Natural killer cell (primary cell): Measurements from ENCODE around the gene IL21. TPM values are rescaled to one million over a fixed set of nuclear protein-coding genes. Genes with fewer than 3 reads are reported as not detected.

Source experiments
- ATAC-seq, 3 donors: fragments of 150-1000 bp in 2 of 3; fragments of 200-7000 bp in 1 of 3; cut with Tn5 transposase; 1 replicate in 1 of 3; 2 replicates in 2 of 3; pipeline ENCODE4 v1.10.0; 2021; ENCODE audit warnings: mild to moderate bottlenecking in 2 of 3, moderate library complexity in 2 of 3
- DNase-seq, 2 donors: peaks; one replicate each; pipeline versions ENCODE4 v3.0.0 to v3.0.0-alpha.2; 2013 to 2021; ENCODE audit warnings: mixed read lengths in 1 of 2
- H3K27ac ChIP-seq: one replicate; pipeline ENCODE4 v1.5.1; 2013; ENCODE audit warnings: mild to moderate bottlenecking, low read length
- H3K27me3 ChIP-seq: one replicate; pipeline ENCODE4 v1.6.1; 2013; ENCODE audit warnings: low read length; ENCODE audit not compliant: control insufficient read depth, insufficient read depth
- H3K36me3 ChIP-seq: one replicate; pipeline ENCODE4 v1.6.1; 2013; ENCODE audit warnings: low read length; ENCODE audit not compliant: control insufficient read depth, insufficient read depth
- H3K4me1 ChIP-seq: one replicate; pipeline ENCODE4 v1.6.1; 2013; ENCODE audit warnings: low read length; ENCODE audit not compliant: control insufficient read depth, insufficient read depth
- H3K4me3 ChIP-seq: one replicate; pipeline ENCODE4 v1.5.1; 2013; ENCODE audit warnings: low read length
- H3K9me3 ChIP-seq: one replicate; pipeline ENCODE4 v1.6.1; 2013; ENCODE audit warnings: low read length; ENCODE audit not compliant: control insufficient read depth, insufficient read depth
- H3K27ac Mint-ChIP-seq, 2 donors: one replicate each; pipeline ENCODE4 v1.8.0; 2022; ENCODE audit warnings: mild to moderate bottlenecking in 2 of 2, mixed read lengths in 2 of 2, moderate library complexity in 1 of 2
- H3K27me3 Mint-ChIP-seq, 2 donors: one replicate each; pipeline ENCODE4 v1.8.0; 2022; ENCODE audit warnings: low read depth in 2 of 2, mixed read lengths in 2 of 2
- H3K36me3 Mint-ChIP-seq: one replicate; pipeline ENCODE4 v1.8.0; 2022; ENCODE audit warnings: mixed read lengths
- H3K4me1 Mint-ChIP-seq, 2 donors: one replicate each; pipeline ENCODE4 v1.8.0; 2022; ENCODE audit warnings: mixed read lengths in 2 of 2
- H3K4me3 Mint-ChIP-seq: one replicate; pipeline ENCODE4 v1.8.0; 2022; ENCODE audit warnings: mild to moderate bottlenecking, moderate library complexity, mixed read lengths
- H3K9me3 Mint-ChIP-seq, 2 donors: one replicate each; pipeline ENCODE4 v1.8.0; 2022; ENCODE audit warnings: mixed read lengths in 2 of 2
- CTCF ChIP-seq: fragments of 200-600 bp; IDR thresholded peaks from one replicate; pipeline ENCODE4 v1.8.0; 2022; ENCODE audit warnings: antibody characterized with exemption
- WGBS: methylation state at CpG from one replicate; pipeline ENCODE4 v1.1.7; 2013; ENCODE audit warnings: missing lambda C conversion rate; ENCODE audit not compliant: insufficient coverage; 5-methylcytosine and 5-hydroxymethylcytosine counted together
- intact Hi-C: fragments of 100-400 bp; cut with micrococcal nuclease; formaldehyde crosslinking; loops from one replicate; pipeline ENCODE4 v1.14.2; 2022
- total RNA-seq, 4 donors: library from RNA; stranded (reverse); fragments of 120-200 nt in 1 of 4; gene quantifications; one replicate each; pipeline versions ENCODE4 v1.2.3 to v1.2.4, GENCODE V29; 2013 to 2022

The IL21 gene
- total RNA-seq, 3 donors from 2014 or later (not counting 1 experiment from before 2014, with no cell fraction given) = not detected

- Histone ChIP-seq H3K27ac (no peak overlapping the region), H3K27me3 (no peaks in the 10 kb centered on the region), H3K36me3 (no peaks in the 10 kb centered on the region), H3K4me3 (no peak overlapping the region), H3K4me1 (no peaks in the 10 kb centered on the region), H3K9me3 (no peaks in the 10 kb centered on the region)
- no peak for TF ChIP-seq CTCF
- Mint-ChIP-seq H3K27ac (no peak overlapping the region), H3K27me3 (peaks cover 0 to 10% of the 10 kb centered on the region in 2 donors), H3K4me1 (no peaks in the 10 kb centered on the region), H3K4me3 (no peak overlapping the region), H3K9me3 (no peaks in the 10 kb centered on the region), H3K36me3 (no peaks in the 10 kb centered on the region)
- ATAC-seq = no peak
- intact Hi-C loops = no loop called here
- 81% methylated on average over 2 of the region's 3 CpGs for WGBS
- no peak for DNase-seq
These were observed 8.3 kb downstream of the IL21 start for GRCh38 chr4:122612540-122612939.

GRCh38 chr4:122606364-122607043, 14.4 kb downstream of the IL21 start:
- H3K27me3 ChIP-seq = peaks cover 3% of the 10 kb centered on the region
- Mint-ChIP-seq H3K4me1 (no peaks in the 10 kb centered on the region), H3K4me3 (no peak overlapping the region), H3K9me3 (peaks cover 0 to 3% of the 10 kb centered on the region in 2 donors), H3K36me3 (no peaks in the 10 kb centered on the region), H3K27ac (no peak overlapping the region), H3K27me3 (peaks cover 8 to 16% of the 10 kb centered on the region in 2 donors)
- no peak overlapping the region for H3K27ac ChIP-seq
- H3K4me3 ChIP-seq = no peak overlapping the region
- DNase-seq (no peak), ATAC-seq (no peak)
- intact Hi-C loops = no loop called here
- H3K4me1 ChIP-seq = no peaks in the 10 kb centered on the region
- no peaks in the 10 kb centered on the region for H3K36me3 ChIP-seq
- no peaks in the 10 kb centered on the region for H3K9me3 ChIP-seq
- TF ChIP-seq CTCF = no peak
- 94% methylated on average over 4 of the region's 4 CpGs for WGBS

DNA sequence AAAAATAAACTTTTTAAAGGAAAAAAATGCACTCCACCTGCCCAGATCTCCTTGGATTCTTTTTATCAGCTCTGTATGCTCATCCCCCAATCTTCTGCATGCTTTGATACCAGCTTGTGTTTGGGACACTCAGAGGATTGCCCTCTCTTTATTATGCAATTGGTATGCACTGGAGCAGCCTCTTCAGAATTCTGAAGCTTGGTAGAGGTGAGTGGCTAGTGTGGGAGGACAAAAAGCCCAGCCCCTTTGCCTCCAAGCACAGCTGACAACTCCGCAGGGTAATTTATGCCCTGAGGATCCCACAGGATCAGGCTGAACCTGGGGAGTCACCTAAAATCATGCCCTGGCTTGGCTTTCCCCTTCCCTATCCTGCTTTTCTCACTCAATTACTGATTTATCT, 16.7 kb downstream of the IL21 start:
- H3K36me3 ChIP-seq = no peaks in the 10 kb centered on the region
- H3K4me1 ChIP-seq = no peaks in the 10 kb centered on the region
- no peak overlapping the region for H3K4me3 ChIP-seq
- DNase-seq (no peak), ATAC-seq (no peak)
- H3K27ac ChIP-seq = no peak overlapping the region
- intact Hi-C loops = no loop called here
- peaks cover 0 to 3% of the 10 kb centered on the region in 2 donors for H3K9me3 Mint-ChIP-seq
- no peak overlapping the region for H3K4me3 Mint-ChIP-seq
- H3K27ac Mint-ChIP-seq = no peak overlapping the region
- TF ChIP-seq CTCF = no peak
- H3K36me3 Mint-ChIP-seq = no peaks in the 10 kb centered on the region
- no peaks in the 10 kb centered on the region for H3K4me1 Mint-ChIP-seq
- 95% methylated on average over 1 of the region's 1 CpG for WGBS
- H3K9me3 ChIP-seq = no peaks in the 10 kb centered on the region
- H3K27me3 ChIP-seq = peaks cover 3% of the 10 kb centered on the region
- peaks cover 21 to 37% of the 10 kb centered on the region in 2 donors for H3K27me3 Mint-ChIP-seq

GRCh38 chr4:122603156-122603574, 17.7 kb downstream of the IL21 start:
- no peak for TF ChIP-seq CTCF
- no peak overlapping the region for H3K27ac ChIP-seq
- DNase-seq = no peak
- Mint-ChIP-seq H3K27ac (no peak overlapping the region), H3K9me3 (peaks cover 0 to 3% of the 10 kb centered on the region in 2 donors), H3K27me3 (peaks cover 21 to 41% of the 10 kb centered on the region in 2 donors), H3K4me3 (no peak overlapping the region), H3K36me3 (no peaks in the 10 kb centered on the region), H3K4me1 (no peaks in the 10 kb centered on the region)
- peaks cover 3% of the 10 kb centered on the region for H3K27me3 ChIP-seq
- intact Hi-C loops = no loop called here
- H3K4me3 ChIP-seq = no peak overlapping the region
- H3K36me3 ChIP-seq = no peaks in the 10 kb centered on the region
- whole genome bisulfite sequencing = 82% methylated on average over 8 of the region's 8 CpGs
- ATAC-seq = no peak
- H3K9me3 ChIP-seq = no peaks in the 10 kb centered on the region
- no peaks in the 10 kb centered on the region for H3K4me1 ChIP-seq
